Peyer's patch (tissue), 4 donors: Measurements from ENCODE around the gene TMEM141.

Experiments used
- CTCF ChIP-seq, 6 experiments: fragments of 450-650 bp in 4 of 6; fragments of 200-600 bp in 2 of 6; sonication (generic) in 1 of 6; IDR thresholded peaks; one replicate each; pipeline ENCODE4 v1.5.1; 2017 to 2019; ENCODE audit warnings: antibody characterized with exemption in 6 of 6, mild to moderate bottlenecking in 3 of 6, moderate library complexity in 1 of 6
- POLR2A ChIP-seq, 2 donors: fragments of 450-650 bp; IDR thresholded peaks; one replicate each; pipeline ENCODE4 v1.5.1; 2017; ENCODE audit warnings: antibody characterized with exemption in 2 of 2, mild to moderate bottlenecking in 2 of 2, moderate library complexity in 2 of 2

GRCh38 chr9:136824496-136825225 is 33.5 kb downstream of the TMEM141 start:
- TF ChIP-seq CTCF (IDR thresholded peaks at IDR 0.05) (no peak), POLR2A (IDR thresholded peaks at IDR 0.05) (no peak)
